ENCODE data around the gene SEL1L3.

GRCh38 chr4:25867781-25868294 is 5.0 kb upstream of the SEL1L3 start:
- TF ChIP-seq CTCF (IDR thresholded peaks at IDR 0.05) (no peak), POLR2AphosphoS5 (IDR thresholded peaks at IDR 0.05; ENCODE audit: insufficient read depth in 1 of 2, low read depth in 1 of 2) (no peak), POLR2A (IDR thresholded peaks at IDR 0.05) (no peak)
